ENCODE data around the gene RBM33.

Gene RBM33

DNA sequence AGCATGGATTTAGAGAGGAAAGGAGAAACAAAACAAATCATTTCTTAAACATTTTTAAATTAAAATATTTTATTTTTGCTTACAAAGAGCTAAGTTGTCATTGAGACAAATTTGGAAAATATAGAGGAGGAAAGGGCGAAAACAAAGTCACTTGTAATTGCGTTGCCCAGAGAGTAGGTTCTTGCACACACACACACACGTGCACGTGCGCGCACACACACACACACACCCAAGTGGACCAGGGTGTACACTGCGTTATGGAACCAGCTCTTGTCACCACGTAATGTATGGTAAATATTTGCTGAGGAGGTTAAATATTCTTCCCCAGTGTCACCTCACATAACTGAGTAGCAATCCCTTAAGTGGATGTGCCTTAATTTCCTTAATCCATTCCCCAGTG, 146.2 kb downstream of the RBM33 start:
- no peak for TF ChIP-seq ZNF626 (tag by site-specific recombination; IDR thresholded peaks at IDR 0.05)
- TF ChIP-seq, protein P1, sequence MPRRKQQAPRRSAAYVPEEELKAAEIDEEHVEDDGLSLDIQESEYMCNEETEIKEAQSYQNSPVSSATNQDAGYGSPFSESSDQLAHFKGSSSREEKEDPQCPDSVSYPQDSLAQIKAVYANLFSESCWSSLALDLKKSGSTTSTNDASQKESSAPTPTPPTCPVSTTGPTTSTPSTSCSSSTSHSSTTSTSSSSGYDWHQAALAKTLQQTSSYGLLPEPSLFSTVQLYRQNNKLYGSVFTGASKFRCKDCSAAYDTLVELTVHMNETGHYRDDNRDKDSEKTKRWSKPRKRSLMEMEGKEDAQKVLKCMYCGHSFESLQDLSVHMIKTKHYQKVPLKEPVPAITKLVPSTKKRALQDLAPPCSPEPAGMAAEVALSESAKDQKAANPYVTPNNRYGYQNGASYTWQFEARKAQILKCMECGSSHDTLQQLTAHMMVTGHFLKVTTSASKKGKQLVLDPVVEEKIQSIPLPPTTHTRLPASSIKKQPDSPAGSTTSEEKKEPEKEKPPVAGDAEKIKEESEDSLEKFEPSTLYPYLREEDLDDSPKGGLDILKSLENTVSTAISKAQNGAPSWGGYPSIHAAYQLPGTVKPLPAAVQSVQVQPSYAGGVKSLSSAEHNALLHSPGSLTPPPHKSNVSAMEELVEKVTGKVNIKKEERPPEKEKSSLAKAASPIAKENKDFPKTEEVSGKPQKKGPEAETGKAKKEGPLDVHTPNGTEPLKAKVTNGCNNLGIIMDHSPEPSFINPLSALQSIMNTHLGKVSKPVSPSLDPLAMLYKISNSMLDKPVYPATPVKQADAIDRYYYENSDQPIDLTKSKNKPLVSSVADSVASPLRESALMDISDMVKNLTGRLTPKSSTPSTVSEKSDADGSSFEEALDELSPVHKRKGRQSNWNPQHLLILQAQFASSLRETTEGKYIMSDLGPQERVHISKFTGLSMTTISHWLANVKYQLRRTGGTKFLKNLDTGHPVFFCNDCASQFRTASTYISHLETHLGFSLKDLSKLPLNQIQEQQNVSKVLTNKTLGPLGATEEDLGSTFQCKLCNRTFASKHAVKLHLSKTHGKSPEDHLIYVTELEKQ (tag by site-specific recombination; IDR thresholded peaks at IDR 0.05; ENCODE audit: borderline replicate concordance) = no peak
- TF ChIP-seq CTCF (tag by site-specific recombination; IDR thresholded peaks at IDR 0.05) = no peak
- TF ChIP-seq ZNF423 (tag by site-specific recombination; IDR thresholded peaks at IDR 0.05) = no peak
- TF ChIP-seq ZNF837 (tag by site-specific recombination; IDR thresholded peaks at IDR 0.05) = no peak
- TF ChIP-seq ZNF169 (tag by site-specific recombination; IDR thresholded peaks at IDR 0.05) = no peak
- no peak for TF ChIP-seq HOXD13 (CRISPR knock-in tag; IDR thresholded peaks at IDR 0.05; ENCODE audit: borderline replicate concordance)
- TF ChIP-seq, protein P2, sequence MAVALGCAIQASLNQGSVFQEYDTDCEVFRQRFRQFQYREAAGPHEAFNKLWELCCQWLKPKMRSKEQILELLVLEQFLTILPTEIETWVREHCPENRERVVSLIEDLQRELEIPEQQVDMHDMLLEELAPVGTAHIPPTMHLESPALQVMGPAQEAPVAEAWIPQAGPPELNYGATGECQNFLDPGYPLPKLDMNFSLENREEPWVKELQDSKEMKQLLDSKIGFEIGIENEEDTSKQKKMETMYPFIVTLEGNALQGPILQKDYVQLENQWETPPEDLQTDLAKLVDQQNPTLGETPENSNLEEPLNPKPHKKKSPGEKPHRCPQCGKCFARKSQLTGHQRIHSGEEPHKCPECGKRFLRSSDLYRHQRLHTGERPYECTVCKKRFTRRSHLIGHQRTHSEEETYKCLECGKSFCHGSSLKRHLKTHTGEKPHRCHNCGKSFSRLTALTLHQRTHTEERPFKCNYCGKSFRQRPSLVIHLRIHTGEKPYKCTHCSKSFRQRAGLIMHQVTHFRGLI (tag by site-specific recombination; IDR thresholded peaks at IDR 0.05) = no peak
- no peak for TF ChIP-seq ZNF274 (IDR thresholded peaks at IDR 0.05; ENCODE audit: low read length)
- no peak for TF ChIP-seq ZNF274 (tag by site-specific recombination; IDR thresholded peaks at IDR 0.05; ENCODE audit: borderline replicate concordance)
- TF ChIP-seq ZNF18 (tag by site-specific recombination; IDR thresholded peaks at IDR 0.05) = no peak
- H3K27ac ChIP-seq (ENCODE audit: extremely low read depth, low read depth, low read length) = no peak overlapping the region
- ChIA-PET CTCF (interaction anchor here (1.4 kb wide), 1 partner anchor 192 kb away, joined by 5 read pairs; no protein-coding TSS in a partner anchor), POLR2A (no interaction called here)
- no peaks in the 10 kb centered on the region for H3K9me3 ChIP-seq (ENCODE audit: control insufficient read depth, insufficient read depth, low read depth, low read length)
- H3K4me1 ChIP-seq (ENCODE audit: control insufficient read depth, insufficient read depth, low read length) = no peaks in the 10 kb centered on the region
- H3K4me3 ChIP-seq (ENCODE audit: low read depth, low read length) = no peak overlapping the region
- H3K36me3 ChIP-seq (ENCODE audit: control insufficient read depth in 2 of 2, insufficient read depth in 1 of 2, low read length in 2 of 2) = no peaks in the 10 kb centered on the region

DNA sequence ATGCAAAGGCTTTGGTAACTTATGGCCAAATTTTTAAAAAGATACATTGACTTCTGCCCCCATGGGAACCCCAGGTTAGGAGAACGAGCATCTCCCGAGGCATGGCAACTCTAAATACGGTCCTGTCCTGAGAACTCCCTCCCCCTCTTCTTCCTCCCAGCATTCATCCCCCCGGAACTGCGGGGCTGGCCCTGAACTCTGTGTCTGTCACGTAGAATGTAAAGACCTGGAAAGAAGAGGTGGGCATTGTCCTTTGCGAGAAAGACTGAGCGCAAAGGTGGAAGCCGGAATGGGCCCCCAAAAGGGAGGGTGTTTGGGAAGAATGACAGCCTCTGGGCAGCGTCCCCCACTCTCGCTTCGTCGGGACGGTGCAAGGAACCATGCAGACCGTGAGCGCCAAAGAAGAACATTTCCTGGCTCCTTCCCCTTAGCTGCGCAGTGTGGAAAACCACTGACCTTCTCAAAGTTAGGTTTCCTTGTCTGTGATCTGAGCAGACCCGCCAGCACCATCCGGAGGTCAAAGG, 146.8 kb downstream of the RBM33 start:
- no peaks in the 10 kb centered on the region for H3K36me3 ChIP-seq (ENCODE audit: control insufficient read depth in 2 of 2, insufficient read depth in 1 of 2, low read length in 2 of 2)
- no peaks in the 10 kb centered on the region for H3K9me3 ChIP-seq (ENCODE audit: control insufficient read depth, insufficient read depth, low read depth, low read length)
- ChIA-PET CTCF (interaction anchor here (0.5 kb wide), 1 partner anchor 192 kb away, joined by 3 read pairs; no protein-coding TSS in a partner anchor), POLR2A (no interaction called here)
- H3K27ac ChIP-seq (ENCODE audit: extremely low read depth, low read depth, low read length) = no peak overlapping the region
- H3K4me3 ChIP-seq (ENCODE audit: low read depth, low read length) = no peak overlapping the region
- H3K4me1 ChIP-seq (ENCODE audit: control insufficient read depth, insufficient read depth, low read length) = no peaks in the 10 kb centered on the region
- TF ChIP-seq ZNF544 (tag by site-specific recombination; IDR thresholded peaks at IDR 0.05) (no peak), GLIS2 (tag by site-specific recombination; IDR thresholded peaks at IDR 0.05) (no peak), ZNF157 (tag by site-specific recombination; IDR thresholded peaks at IDR 0.05) (no peak), ZNF654 (tag by site-specific recombination; IDR thresholded peaks at IDR 0.05; ENCODE audit: low read depth) (no peak), PATZ1 (tag by site-specific recombination; IDR thresholded peaks at IDR 0.05) (no peak), ZNF248 (tag by site-specific recombination; IDR thresholded peaks at IDR 0.05) (no peak), ZBTB7A (tag by site-specific recombination; IDR thresholded peaks at IDR 0.05; ENCODE audit: low read depth) (no peak), BCL11B (tag by site-specific recombination; IDR thresholded peaks at IDR 0.05; ENCODE audit: low read depth) (no peak), ZNF280C (tag by site-specific recombination; IDR thresholded peaks at IDR 0.05) (no peak), ZNF473 (tag by site-specific recombination; IDR thresholded peaks at IDR 0.05) (no peak)
